GM19351 (cell line): Measurements from ENCODE around the gene CAMKK2.
"Not testable (repeated sequence)": the region's sequence is repeated elsewhere in the genome, so short reads cannot be mapped to it uniquely, and the experiment has no call there.

Source experiments
- ATAC-seq: cut with Tn5 transposase; IDR thresholded peaks from one replicate; pipeline ENCODE4 v1.9.1; 2021; ENCODE audit warnings: mild to moderate bottlenecking, moderate library complexity; ENCODE audit not compliant: unreplicated experiment

CAMKK2 gene

DNA sequence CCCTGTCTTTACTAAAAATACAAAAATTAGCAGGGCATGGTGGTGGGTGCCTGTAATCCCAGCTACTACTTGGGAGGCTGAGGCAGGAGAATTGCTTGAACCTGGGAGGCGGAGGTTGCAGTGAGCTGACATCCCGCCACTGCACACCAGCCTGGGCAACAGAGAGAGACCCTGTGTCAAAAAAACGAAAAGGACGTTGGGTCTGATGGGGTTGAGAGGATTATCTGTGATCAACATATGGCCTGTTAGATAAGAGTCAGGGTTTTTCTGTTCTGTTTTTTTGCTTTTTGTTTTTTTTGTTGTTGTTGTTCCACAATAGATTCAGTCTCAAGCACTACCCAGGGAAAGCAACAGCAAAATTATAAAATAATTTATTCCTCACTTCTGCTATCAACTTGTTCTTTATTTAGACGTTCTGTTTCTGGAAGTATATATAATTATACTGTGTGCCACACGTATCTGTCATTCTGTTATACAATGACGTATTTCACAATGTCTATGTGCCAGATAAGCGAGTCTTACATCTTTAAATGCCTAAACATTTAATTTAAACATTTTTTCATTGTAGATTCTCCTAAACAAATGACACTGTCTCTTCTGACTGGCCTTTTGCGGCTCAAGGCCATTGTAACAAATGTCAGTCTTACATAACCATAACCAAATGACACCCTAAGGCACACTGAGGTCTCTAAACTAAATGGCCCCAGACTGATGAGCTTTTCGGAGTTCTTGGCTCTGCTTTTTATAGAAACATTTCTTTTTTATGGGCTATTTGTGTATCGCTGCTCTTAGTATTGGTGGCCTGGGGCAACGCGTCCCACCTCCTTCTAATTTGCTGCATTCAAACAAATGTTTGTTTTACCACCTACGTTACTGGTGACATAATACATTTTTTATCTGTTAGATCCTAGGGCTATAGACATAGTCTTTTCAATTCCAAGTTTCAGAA is 93.8 kb downstream of the CAMKK2 start:
- ATAC-seq: no peak

- not testable (repeated sequence) for ATAC-seq
Observed at GRCh38 chr12:121201140-121201539, 95.4 kb downstream of the CAMKK2 start.

- ATAC-seq: no peak
Observed at GRCh38 chr12:121198949-121199348, 97.6 kb downstream of the CAMKK2 start.

DNA sequence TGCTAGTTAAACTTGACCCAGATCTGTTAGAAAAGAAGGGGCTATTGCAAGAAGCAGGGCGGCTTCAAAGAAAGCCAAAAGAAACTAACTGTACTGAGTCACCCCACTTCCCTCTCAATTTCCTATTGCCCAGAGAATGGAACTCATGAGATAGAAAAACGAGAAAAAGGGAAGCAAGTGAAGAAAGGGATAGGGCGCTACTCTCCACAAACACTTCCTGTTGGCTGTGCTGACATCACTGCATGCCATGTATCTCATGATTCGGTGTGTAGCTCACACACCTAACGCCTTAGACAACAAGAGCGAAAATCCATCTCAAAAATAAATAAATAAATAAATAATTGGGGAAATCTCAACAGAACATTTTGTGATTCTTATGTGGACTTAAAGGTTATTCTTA is 99.6 kb downstream of the CAMKK2 start:
- no peak for ATAC-seq

DNA sequence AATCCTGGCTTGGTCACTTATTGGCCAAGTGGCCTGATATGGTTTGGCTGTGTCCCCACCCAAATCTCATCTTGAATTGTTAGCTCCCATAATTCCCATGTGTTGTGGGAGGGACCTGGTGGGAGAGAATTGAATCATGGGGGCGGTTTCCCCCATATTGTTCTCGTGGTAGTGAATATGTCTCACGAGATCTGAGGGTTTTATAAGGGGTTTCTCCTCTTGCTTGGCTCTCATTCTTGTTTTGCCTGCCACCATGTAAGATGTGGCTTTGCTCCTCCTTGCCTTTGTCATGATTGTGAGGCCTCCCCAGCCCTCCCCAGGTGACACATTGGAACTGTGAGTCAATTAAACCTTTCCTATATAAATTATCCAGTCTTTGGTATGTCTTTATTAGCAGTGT is 105.4 kb downstream of the CAMKK2 start:
- no peak for ATAC-seq

- no peak for ATAC-seq
Observed at GRCh38 chr12:121190523-121191031, 105.9 kb downstream of the CAMKK2 start.

DNA sequence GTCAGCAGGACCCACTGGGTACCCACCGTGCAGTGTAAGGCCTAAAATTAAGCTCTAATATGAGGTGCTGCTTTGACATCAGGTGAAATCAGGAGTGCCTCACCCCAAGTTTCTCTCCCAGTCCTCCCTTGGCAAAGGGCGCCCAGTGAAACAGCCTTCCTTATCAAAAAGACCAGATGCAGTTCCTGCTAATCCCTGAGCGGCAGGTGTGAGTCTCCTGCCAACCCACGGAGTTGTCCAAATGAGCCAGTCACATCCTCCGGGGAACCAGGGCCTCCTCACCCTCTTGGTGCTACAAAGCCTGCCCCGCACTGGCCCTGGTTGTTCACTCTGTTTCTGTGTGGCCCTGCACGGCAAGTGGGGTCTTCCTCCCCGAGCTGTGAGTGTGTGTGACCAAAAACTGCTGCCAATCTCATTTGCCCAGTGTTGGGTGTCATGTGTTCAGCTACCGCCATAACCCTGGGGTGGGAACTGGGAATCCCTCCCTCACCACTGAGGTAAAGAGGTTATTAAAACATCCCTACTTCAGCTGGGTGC is 106.8 kb downstream of the CAMKK2 start:
- ATAC-seq: no peak

GRCh38 chr12:121189131-121189530 is 107.4 kb downstream of the CAMKK2 start:
- ATAC-seq: no peak

- no peak for ATAC-seq
Observed at GRCh38 chr12:121188227-121188626, 108.3 kb downstream of the CAMKK2 start.
